HG03439 (cell line): ENCODE data around the gene AMOTL1.

ENCODE experiments used
- ATAC-seq: cut with Tn5 transposase; IDR thresholded peaks from one replicate; pipeline ENCODE4 v1.9.1; 2021; ENCODE audit warnings: mild to moderate bottlenecking, moderate library complexity; ENCODE audit not compliant: unreplicated experiment

AMOTL1 gene

DNA sequence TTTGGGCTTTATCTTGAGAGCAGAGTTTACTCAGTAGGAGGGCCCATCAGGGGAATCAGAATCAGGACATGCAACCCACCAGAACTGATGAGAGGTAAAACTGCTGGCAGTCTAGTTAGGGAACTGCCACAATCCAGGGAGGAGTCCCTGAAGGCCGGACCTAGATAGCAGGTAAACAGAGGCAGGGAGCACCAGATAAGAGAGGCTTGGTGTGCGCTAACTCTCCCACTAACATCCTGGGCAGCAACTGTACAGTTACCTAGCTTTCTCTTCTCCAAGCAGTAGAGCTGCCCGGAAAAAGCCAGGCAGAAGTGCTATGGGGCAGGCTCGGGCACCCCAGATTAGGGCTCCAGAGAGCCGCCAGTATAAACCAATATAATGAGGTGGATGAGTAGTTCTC, 865 bp upstream of the AMOTL1 start:
- ATAC-seq, result no peak

DNA sequence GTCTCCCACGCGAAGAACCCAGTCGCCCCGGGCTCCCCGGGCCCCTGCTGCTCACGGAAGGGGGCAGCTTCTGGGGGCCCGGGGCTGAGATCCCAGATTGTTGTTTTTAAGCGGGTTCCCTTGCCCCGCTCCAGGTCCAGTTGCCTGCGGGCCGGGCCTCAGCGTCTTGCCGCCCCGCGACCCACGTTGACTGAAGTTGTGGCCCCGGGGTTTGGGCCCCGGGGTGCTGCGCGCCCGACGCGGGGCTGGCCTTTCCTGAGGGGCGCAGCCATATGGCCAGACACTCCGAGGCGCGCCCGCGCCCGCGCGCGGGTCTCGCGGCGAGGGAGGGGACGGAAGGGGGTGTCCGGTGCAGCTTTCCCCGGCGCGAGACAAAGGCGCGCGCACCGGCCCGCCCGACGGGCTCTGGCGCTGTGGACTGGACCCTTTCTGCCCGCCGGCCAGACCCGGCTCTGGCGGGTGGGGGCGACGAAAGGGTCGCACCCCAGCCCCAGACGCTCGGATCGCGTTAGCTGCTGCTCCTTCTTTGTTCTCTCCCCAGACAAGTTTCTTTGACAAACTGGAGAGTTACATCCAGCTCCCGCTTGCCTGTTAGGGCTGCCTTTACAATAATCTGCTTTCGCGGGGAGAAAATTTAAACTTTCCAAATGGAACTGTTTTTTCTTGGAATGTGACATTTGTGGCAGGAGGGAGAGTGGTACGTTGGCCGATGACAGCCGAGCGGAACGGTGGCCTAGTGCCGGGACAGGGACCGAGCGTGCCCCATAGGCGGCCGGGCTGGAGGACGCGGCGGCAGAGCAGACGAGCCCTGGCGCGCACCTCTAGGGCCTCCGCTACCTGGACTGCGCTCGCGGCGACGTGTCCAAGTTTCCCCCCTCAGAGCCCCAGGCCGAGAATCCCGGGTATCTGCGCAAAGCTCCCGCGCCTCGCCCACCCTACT, 716 bp downstream of the AMOTL1 start:
- no peak for ATAC-seq

DNA sequence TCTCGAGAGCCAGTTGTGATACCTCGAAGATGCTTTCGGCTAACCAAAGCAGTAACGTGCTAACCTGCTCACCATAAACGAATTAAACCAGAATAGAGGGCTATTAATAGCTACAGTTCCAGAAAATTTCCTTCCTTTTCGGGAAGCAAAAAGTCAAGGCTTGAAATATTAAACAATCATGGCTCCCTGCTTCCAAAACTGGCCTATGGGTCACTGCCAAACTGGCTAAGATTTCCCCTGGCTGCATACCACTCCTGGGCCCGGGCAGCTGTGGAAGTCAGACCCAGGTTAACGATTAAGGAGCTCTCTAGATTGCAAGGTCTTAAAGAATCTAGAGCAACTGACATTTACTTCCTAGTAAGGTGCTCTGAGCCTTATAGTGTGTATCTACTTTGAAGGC, 1.7 kb downstream of the AMOTL1 start:
- no peak for ATAC-seq

DNA sequence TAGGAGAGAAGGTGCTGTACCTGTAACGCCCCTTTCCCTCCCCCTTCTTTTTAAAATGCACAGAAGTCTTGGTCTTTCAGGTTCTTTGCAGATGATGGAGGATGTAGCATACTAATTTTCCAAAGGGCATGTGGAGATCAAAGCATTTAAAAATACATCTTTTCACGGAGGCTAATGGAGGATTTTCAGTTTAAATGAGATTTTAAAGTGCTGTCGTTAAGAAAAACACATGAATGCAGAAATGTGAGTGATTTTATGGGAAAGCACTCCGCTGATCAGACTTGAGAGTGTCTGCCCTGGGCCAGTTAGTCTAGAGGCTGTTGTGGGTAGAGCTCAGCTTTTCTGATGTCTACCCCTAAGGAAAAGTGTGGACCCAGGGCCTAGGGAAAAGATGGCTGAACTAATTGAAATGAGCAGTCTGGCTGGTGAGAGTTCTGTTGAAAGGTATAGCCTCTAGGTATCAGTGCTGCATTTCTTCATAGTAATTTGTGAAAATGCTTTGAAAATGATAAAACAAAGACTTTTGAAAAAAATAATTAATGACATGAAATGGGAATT, 2.5 kb downstream of the AMOTL1 start:
- no peak for ATAC-seq

DNA sequence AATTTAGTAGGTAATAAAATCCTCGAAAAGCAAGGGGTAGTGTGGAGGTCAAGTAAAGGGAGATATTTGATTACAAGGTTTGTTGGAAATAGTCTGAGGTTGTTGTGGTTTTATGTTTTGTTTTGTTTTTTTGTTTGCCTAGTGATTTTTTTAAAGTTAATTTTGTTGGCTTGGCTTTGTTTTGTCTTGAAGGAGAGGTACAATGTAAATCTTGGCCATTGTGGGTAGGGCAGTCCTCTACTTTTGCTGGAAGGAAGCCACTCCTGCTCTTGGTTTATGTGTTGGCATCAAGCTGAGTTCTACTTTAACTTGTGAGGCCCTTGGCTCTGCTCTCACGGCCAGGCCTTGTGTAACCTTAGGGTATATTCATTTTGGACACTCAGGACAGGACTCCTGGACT, 3.2 kb downstream of the AMOTL1 start:
- no peak for ATAC-seq

DNA sequence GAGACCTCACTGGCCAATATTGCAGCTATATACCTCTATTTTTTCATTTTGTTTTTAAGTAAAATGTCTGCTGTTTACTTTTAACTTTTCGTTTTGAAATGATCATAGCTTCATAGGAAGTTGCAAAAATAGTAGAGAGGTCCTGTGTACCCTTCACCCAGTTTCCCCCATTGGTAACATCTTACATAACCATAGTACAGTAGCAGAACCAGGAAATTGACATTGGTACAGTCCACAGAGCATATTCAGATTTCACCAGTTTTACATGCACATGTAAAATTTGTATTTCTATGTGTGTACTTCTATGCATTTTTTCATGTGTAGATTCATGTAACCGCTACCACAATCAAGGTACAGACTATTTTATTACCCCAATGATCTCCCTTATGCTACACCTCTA, 3.8 kb downstream of the AMOTL1 start:
- no peak for ATAC-seq

DNA sequence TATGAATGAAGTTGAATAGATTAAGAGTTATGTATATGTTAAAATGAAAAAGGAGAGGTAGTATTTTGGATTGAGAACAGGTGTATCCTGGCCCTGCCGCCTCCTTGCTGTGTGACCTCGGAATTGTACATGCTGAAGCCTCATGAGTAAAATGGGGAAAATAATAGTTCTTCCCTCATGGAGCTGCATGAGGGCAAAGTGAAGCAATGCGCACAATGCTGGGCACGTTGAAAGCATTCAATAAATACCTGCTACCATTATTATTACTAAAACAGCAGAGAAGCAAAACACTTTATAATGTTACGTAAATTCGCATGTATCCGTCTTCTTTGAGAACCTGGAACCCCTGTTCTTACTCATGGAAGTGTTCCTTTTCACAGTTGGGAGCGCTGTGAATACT, 5.7 kb downstream of the AMOTL1 start:
- no peak for ATAC-seq

- no peak for ATAC-seq
Observed at GRCh38 chr11:94774345-94774744, 6.2 kb downstream of the AMOTL1 start.

GRCh38 chr11:94775567-94776327, 7.6 kb downstream of the AMOTL1 start:
- no peak for ATAC-seq

DNA sequence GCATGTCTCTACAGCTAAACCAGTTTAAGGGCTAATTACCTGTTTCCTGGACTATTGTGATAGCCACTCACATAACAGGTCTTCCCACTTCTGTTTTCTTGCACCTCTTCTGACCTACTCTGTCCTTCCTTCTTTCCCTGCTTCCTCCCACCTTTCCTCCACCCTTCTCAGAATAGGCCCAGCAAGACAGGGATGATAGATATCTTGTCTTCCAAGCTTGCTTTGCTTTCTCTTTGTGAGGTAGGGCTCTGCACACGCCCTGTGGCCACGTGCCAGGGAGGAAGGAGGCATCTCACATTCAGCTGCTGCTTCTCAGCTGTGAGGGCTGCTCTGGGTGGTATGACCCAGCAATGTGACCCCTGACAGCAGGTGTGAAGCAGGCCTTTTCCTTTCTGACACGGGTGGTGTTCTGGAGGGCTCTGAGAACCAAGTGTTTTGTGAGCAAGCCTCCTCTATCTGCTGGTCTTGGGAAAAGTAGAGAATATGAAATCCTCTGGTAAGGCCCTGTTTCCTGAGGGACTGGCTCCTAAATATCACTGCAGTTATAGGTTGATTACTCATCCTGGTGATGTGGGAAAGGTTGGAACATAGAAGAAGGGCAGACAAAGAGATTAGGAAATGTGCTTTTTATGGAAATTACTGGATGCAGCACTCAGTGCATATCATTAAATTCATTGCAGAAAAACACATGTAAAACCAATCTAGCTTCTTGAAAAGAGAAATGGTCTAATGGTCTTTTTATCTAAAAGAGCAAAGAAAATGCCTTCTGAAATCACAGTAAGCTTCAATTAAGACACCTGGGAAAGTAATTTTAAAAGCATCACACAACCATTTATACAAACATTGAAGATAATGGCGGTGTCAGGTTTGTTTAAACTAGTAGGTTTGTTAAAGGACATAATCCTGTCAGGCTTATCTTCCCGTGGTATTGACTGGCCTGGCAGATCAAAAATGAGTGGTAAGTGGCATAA, 8.5 kb downstream of the AMOTL1 start:
- no peak for ATAC-seq

DNA sequence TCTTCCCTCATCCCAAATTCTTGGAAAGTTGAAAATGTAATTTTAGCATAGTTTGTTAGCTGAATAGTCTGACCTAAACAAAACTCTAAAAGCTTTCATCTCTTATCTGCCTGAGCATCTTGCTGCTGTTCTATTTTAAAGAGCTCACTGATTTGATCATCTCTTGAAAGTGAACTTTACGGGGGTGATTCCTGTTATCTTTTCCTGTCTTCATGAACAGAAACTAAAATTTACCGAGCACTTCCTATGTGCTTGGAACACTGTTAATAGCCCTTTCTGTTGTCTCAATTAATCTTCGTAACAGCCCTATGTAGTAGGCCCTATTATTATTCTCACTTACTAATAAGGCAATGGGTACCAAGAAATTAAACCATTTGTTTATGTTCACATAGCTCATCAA, 12.3 kb downstream of the AMOTL1 start:
- no peak for ATAC-seq

DNA sequence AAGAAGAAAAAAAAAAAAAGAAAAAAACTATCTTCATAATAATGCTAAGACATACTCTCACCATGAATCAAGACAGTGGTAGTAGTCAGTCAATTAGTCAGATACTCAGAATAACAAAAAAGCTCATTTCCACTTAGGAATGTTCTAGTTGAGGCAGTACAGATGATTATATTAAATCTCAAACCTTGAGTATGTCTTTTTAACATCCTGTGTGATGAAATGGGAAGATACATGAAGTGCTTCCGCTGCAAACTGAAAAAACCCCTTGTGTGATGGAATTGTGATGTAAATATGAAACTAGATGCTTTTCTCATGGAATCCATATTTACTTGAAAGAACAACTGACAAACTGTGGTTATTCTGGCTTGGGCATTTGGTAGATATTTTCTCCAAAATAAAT, 13.7 kb downstream of the AMOTL1 start:
- no peak for ATAC-seq

- no peak for ATAC-seq
Observed at GRCh38 chr11:94782446-94782845, 14.3 kb downstream of the AMOTL1 start.

GRCh38 chr11:94784884-94785283, 16.7 kb downstream of the AMOTL1 start:
- no peak for ATAC-seq

DNA sequence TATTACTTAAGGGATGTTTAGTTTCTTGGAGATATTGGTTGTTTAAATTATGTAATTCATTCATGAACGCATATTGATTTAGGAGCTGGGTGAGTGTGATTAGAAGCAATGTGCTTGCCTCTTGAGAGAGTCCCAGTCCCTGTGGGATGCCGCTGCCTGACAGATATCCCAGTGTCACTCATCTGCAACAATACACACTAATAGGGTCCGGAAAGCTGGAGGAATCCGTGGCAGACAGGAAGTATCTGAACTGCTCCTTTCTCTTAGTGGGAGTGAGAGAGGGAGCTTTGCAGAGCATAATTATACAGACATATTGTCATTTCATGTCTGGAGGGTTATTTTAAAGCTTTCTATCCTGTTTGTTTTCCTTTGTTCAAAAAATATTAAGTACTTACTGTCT, 17.4 kb downstream of the AMOTL1 start:
- ATAC-seq, result no peak

DNA sequence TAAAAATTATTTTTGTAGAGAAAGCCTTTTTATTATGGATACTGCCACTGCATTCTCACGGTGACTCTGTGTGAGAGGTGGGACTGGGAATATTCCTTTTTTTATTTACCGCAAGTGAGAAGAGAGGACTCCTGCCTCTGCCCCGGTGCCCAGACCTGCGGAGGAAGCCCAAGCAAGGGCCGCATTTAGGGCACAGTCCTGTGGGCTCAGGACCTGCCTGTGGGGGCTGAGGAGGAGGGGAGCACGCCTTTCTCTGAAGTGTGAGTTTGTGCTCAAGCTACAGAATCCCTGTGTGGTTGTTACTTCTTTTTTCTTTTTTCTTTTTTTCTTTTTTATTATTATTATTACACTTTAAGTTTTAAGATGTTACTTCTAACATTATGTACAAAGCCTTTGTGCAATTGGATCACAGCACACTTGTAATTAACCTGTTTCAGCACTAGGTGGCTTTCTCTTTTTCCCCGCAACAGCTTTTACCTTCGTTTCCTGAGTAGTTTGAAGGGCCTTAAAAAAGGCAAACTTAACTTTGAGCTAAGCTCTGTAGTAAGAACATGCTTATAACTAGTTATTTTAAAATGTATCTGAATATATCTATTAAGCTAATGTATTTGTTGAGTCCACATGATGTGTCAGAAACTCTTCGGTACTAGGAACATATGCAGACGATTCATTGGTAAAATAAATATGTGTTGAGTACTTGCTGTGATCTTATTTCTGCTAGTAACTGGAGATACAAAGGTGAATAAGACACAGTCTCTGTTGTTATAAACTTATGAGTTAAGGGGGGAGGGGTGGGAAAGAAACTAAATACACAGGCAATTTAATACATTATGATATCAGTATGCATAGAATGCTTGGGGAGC, 18.3 kb downstream of the AMOTL1 start:
- ATAC-seq, result no peak

GRCh38 chr11:94787801-94788200, 19.6 kb downstream of the AMOTL1 start:
- ATAC-seq, result no peak

GRCh38 chr11:94788396-94788795, 20.2 kb downstream of the AMOTL1 start:
- ATAC-seq, result no peak

DNA sequence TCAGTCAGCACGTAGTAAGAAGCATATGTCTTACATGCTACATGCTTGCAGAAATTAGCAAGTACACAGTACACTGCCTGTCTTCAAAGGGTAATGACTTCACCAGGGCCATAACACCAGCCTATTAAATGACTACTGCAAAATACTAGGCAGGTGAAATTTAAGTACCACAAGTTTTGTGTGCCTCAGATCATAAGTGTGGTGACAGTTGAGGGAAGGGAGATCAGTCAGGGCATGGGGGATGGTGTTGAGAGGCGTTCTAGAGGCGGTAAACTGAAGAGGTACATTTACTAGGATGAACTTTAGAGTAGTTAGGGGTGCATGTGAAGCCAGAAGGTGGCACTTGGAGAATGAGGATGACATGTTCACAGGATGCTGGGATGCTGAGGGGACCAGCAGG, 22.0 kb downstream of the AMOTL1 start:
- no peak for ATAC-seq
